GM23338 (cell line): ENCODE results near the gene CDK3.

ENCODE experiments used
- CREB1 ChIP-seq: fragments of 250-450 bp; sonication (Bioruptor Pico); IDR thresholded peaks from 2 replicates; pipeline ENCODE4 v1.5.0; 2020; ENCODE audit warnings: low read depth, mild to moderate bottlenecking, moderate library complexity
- CTCF ChIP-seq, 2 experiments: fragments of 200-600 bp in 1 of 2; sonication (generic) in 1 of 2; conservative IDR thresholded peaks; 2 replicates each; pipeline versions ENCODE4 v1.5.1 to v1.6.1; 2016 to 2017; ENCODE audit warnings: antibody characterized with exemption in 2 of 2, low read depth in 2 of 2, mild to moderate bottlenecking in 2 of 2, moderate library complexity in 1 of 2
- ETS1 ChIP-seq: IDR thresholded peaks from 2 replicates; pipeline ENCODE4 v1.6.1; 2016; ENCODE audit warnings: antibody characterized with exemption
- EZH2 ChIP-seq: fragments of 200-600 bp; sonication (generic); IDR thresholded peaks from one replicate; pipeline ENCODE4 v1.8.0; 2017; ENCODE audit warnings: antibody characterized with exemption, mild to moderate bottlenecking, low read depth; ENCODE audit not compliant: unreplicated experiment
- EZH2phosphoT487 ChIP-seq: fragments of 200-600 bp; sonication (generic); IDR thresholded peaks from one replicate; pipeline ENCODE4 v1.8.1; 2018; ENCODE audit warnings: antibody characterized with exemption; ENCODE audit not compliant: unreplicated experiment
- JUNB ChIP-seq: IDR thresholded peaks from one replicate; pipeline ENCODE4 v1.6.1; 2016; ENCODE audit warnings: antibody characterized with exemption; ENCODE audit not compliant: unreplicated experiment
- POLR2AphosphoS5 ChIP-seq: IDR thresholded peaks from 2 replicates; pipeline ENCODE4 v1.6.1; 2016; ENCODE audit warnings: antibody characterized with exemption, low read depth
- STAT1 ChIP-seq: IDR thresholded peaks from one replicate; pipeline ENCODE4 v1.6.1; 2016; ENCODE audit warnings: antibody characterized with exemption; ENCODE audit not compliant: unreplicated experiment

GRCh38 chr17:76018801-76019200 lies 18.1 kb downstream of the CDK3 start:
- TF ChIP-seq JUNB = no peak
- no peak for TF ChIP-seq POLR2AphosphoS5
- TF ChIP-seq CTCF (conservative IDR thresholded peaks at IDR 0.05; ENCODE audit: low read depth in 2 of 2) = no peak
- TF ChIP-seq CREB1 (CRISPR knock-in tag) = no peak
- no peak for TF ChIP-seq EZH2
- TF ChIP-seq ETS1 = no peak
- TF ChIP-seq STAT1 = no peak
- TF ChIP-seq EZH2phosphoT487 = no peak
